HG02610 (cell line): ENCODE results near the gene POU2F1.

Experiments used
- ATAC-seq: cut with Tn5 transposase; IDR thresholded peaks from one replicate; pipeline ENCODE4 v1.9.1; 2021; ENCODE audit warnings: mild to moderate bottlenecking, moderate library complexity; ENCODE audit not compliant: unreplicated experiment

The POU2F1 gene

DNA sequence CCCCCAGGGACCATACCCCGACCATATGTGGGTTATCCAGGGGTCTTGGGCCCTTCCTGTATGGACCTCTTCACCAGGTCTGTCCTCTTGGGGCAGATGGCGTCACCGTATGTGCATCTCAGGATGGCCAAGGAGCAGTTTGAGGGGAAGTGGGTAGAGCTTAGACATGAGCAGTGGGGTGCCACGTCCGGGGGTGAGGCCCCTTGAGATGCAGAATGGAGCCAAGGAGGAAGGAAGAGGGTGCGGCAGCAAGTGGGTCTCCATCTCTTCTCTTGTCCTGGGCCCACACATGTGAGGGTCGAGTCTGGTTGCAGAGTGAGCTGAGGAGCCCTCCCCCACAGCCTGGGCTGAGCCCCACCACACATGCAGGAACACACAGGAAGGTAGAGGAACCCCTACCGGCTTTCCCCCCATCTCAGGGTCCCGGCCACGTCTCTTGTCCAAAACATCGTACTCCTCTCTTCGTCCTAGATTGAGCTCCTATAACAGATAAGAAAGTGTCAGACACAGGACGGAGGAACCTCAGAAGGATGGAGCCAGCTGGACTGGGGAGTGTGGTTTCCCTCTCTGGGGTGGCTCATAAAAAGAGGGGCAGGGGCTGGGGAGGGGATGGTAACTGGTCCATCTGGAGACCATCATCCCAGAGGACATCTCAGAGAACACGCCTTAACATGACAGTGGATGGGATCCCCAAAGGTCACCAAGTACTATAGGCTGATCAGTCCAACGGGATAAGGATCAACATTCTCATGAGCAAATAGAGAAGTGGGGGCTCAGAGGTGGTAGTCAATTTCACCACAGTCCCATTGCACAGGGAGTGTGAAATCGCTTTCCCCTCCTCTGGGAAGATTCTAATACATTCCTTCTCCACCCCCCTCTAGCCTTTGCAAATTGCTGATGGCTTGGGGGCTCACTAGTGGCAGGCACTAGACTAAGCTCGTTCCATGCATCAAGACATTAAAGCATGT, 217.8 kb downstream of the POU2F1 start:
- ATAC-seq: no peak

DNA sequence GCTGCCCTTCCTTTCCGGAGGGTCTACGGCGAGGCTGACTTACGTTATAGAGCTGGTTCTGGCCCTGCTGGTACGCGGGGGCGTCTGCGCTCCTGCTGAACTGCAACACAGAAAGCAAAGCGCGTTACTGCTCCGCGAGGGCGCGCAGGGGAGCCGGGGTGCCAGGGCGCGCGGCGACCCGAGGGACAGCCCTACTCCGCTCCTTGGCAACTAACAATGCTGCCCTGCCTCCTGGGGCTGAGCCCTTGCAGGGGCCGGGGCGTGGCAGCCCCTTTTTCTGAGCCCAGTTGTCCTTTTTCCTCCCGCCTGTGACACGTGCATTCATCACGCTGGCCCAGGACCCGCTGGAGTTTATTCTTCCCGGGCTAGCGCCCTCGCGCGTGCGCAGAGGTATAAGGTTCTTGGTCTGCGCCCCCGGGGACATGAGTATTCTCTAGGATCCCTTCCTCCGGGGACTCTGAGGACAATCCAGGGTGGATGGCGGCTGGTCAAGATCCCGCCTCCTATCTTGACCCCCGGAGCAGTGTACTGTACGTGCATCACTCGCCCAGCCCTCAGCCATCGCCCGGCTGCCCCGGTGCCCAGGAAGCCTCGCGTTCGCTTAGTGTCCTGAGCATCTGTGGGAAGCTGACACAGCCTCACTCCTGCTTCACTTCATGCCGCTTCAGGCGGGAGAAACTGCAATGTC, 218.8 kb downstream of the POU2F1 start:
- ATAC-seq: no peak

GRCh38 chr1:167440345-167440744, 219.7 kb downstream of the POU2F1 start:
- ATAC-seq: no peak

DNA sequence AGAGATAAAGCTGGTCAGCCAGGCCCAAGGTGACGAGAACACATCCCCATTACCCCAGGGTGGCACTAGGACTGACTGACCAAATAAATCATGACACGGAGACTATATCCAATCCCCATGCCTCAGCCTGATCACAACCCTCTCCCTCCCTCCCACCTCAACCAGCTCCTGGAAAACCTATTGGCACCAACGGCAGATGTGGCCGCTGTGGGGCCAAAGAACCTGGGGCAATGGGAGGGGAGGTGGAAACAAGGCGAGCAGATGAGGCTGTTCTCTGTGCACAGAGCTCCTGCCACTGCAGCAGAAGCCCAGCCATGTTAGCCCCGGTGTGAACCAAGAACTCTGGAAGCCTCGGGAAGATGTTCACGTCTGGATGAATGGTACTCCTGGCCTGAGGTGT, 220.1 kb downstream of the POU2F1 start:
- ATAC-seq: no peak

DNA sequence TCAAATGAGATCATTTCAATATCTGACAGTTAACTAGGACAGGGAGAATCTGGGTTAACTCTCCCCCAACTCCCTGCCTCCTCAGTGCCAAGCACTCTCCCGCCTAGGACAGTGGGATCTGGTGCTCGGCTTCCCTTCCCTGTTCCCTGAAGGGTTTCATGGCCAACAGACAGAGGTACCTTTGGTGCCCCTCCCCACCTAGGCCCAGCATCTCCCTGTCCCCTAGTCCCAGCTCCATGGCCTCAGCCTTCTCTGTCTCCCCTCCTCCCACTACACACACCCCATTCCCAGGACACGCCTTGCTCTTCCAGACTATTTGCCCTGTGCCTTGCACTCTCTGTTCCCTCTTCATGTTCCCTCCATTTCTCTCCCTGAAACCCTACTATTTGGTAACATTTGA, 220.5 kb downstream of the POU2F1 start:
- ATAC-seq: no peak

DNA sequence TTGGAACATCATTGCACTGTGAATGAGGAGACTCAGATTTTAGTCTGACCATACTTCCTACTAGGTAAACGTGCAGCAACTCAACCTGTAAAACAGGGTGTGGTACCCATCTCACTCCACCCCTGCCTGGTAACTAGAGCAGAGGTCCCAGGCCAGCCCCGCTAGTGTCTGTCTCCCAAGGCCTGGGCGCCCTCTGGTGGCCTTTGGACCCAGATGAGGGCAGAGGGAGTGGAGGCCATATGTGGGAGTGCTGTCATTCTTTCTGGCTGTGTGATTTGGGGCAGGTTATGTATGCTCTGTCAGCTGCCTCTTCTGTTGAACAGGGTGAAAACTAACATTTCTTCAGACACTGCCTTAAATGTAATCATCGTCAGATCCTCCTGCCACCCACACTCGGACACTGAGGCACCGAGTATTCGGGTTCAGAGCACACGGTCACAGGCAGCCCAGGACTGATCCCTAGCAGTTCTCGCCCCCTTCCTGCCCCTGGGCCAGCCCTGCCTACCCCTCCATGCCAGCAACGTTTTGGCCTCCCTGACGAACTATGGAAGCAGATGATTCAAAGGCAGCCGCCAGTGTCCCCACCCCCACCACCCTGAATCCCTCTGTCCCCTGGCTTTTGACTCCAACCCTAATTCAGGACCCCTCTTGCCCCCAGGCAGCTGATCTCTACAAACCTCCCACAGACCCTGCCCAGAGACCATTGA, 221.6 kb downstream of the POU2F1 start:
- peak; percentile 89 for ATAC-seq

GRCh38 chr1:167442854-167443565, 222.3 kb downstream of the POU2F1 start:
- ATAC-seq: no peak

DNA sequence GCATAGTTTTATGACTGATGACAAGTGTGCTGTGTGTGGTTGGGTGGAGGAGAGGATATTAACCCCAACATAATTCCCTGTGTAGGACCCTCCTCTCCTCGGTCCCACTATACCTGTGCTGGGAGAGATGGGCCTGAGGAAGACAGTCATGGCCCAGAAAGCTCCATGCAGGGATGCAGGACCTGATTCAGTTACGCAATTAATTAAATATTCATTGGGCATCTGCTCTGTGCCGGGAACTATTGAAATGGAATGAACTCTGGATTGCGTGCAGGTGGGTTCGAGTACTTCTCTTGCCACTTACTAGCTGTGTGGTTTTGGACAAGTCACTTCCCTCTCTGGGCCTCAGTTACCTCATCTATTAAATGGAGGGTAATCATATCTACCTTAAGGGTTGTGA, 223.1 kb downstream of the POU2F1 start:
- ATAC-seq: no peak

DNA sequence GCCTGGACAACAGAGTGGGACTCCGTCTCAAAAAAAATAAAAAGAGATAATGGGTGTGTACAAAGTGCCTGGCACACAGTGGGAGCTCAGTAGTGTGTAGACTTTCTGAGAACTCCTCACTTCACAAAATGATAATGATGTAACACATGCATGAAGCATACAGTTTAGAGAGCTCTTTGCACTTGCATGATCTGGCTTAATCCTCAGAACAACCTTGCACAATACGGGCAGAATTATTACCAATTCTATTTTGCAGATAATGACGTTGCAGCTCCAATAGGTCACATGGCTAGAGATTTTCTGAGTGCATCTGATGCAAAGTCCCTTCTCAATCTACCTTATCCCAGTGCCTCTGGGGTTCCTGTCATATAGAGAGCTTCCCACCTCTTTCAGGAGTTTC, 226.3 kb downstream of the POU2F1 start:
- ATAC-seq: no peak

- ATAC-seq: peak; percentile 68
Observed at GRCh38 chr1:167447521-167448136, 226.9 kb downstream of the POU2F1 start.

- no peak for ATAC-seq
Observed at GRCh38 chr1:167450843-167451242, 230.2 kb downstream of the POU2F1 start.

DNA sequence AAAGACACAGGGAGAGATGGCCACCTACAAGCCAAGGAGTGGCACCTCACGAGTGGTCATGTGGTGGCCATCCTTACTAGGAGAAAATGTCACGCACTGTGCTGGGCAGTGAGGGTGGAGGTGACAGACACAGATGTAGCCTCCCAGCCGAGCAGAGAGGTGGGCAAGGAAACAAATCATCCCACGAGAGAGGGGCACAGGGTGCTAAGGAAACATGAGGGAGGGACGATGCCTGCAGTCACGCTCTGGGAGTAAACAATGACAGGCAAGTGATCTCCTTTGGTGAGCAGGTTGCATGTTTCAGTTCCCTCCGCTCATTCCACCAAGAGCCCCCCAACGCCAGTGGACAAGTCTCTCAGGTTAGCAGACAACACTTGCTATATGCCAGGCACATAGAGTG, 231.8 kb downstream of the POU2F1 start:
- no peak for ATAC-seq

DNA sequence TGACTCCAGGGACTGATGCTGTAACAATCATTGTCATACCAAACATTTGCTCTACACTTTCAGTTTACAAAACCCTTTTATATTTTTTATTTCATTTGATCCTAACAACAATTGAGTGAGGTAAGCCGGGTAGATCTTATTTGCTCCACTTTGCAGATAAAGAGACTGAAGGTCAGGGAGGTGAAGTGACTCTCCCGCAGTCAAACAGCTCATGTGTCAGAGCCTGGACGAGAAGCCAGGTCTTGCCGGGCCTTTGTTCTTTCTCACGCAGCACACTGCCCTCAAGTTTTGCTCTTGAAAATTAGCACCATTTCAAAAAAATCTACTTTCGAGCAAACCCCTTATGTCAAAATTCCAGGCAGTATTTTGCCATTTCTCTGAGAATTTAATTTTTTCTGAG, 232.4 kb downstream of the POU2F1 start:
- ATAC-seq: no peak

GRCh38 chr1:167454304-167454893, 233.7 kb downstream of the POU2F1 start:
- ATAC-seq: no peak

DNA sequence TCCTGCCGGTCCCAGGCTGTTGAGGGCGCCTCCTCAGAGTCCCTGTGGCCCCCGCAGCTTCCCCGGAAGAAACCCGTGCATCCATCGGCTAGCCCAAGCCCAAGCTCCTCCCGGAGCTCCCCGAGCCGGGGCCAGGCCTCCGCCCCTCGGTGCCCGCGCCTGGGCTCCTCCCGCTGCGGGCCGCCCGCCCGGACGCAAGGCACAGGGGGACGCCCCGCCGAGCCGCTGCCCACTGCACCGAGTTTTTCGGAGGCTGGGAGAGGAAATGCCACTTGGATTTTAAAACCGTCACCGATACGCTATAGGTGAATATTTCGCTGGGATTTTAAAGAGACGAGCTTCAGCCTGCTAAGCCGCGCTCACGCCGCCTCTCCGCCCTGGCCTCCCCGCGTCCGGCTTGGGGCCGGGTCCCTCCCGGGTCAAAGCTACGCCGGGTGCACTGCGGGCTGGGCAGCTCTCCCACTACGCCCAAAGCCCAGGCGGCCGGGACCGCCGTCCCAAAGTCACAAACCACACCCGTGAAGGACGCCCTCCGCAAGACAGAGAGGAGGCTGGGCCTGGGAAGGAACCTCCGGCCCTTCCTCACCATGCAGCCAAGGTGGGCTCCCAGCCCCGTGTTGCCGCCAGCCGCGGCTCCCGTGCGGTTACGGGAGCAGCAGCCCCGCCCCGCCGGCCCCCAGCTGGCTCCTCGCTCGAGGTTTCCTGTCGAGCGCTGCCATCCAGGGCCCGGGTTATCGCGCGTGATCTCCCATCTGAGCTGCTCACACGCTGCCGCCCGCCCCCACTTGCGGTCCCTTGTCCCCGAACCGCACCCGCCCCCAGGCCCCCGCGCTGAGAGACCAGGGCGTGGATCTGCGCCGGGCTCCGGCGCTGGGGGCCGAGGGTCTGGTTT, 234.5 kb downstream of the POU2F1 start:
- peak; percentile 51 for ATAC-seq

DNA sequence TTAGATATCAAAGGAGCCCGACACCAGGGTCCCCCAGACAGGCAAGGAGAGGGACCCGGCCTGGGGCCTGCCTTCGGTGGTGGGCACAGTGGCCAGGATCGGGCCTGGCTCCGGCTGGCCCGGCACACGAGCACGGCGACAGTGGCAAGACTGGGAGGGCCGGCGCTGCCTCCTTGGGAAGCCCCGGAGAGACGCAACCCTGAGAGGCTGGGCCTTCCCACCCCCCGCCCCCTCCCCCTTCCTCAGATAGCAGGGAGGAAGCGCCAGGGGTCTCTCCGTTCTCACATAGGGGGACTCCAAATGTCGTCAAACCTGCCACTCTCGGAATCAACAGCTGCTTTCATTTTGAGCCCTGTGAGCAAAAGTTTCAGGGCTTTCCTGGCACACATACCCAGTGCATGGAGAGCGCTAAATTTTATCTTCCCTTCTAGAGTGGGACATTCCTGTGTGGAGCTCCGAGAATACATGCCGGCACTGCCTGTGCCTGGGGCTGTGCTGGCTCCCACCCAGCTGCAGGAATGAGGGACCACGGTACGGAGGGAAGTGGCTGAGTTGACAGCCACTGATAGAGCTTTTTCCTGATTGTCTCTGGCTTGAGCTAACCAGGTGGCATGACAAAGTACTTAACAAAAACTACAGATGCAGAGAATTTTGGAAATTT, 235.2 kb downstream of the POU2F1 start:
- ATAC-seq: peak; percentile 56

DNA sequence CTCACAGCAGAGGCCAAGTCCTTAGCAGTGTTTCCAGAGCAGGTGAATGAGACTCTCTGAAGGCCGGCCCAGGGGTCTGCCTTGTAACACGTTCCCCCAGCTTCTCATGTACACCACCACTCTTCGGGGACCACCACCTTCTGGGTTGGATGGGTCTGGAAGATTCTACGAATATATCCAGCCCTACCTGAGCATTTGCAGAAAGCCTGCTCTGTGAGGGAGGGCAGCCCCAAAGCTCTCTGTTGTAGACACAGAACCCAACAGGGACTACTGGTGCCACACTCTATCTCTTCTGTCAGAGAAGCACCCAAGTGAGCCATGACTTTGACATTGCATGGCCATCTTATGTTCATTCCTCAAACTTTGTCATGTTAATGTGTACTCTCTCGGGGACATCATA, 235.8 kb downstream of the POU2F1 start:
- no peak for ATAC-seq

GRCh38 chr1:167456926-167457325, 236.2 kb downstream of the POU2F1 start:
- no peak for ATAC-seq
